ENCODE results near the gene EMC9. TPM values are rescaled to one million over a fixed set of nuclear protein-coding genes. Genes with fewer than 3 reads are reported as not detected.

EMC9 gene
- total RNA-seq, 1 donor from 2014 or later, result 18.5 TPM

GRCh38 chr14:24178399-24179178 is 37.2 kb upstream of the EMC9 start:
- H3K9me3 Mint-ChIP-seq (ENCODE audit: unreplicated experiment), result no peaks in the 10 kb centered on the region
- peaks cover 20% of the 10 kb centered on the region for H3K36me3 Mint-ChIP-seq (ENCODE audit: low read depth, unreplicated experiment)
- H3K4me1 Mint-ChIP-seq (ENCODE audit: low read depth, unreplicated experiment), result peaks cover 7% of the 10 kb centered on the region
- H3K27ac Mint-ChIP-seq (ENCODE audit: unreplicated experiment), result peak overlapping the region; percentile 34
- H3K4me3 Mint-ChIP-seq (ENCODE audit: unreplicated experiment), result no peak overlapping the region
- no peak for TF ChIP-seq EZH2 (IDR thresholded peaks at IDR 0.05; ENCODE audit: insufficient read depth, low read length)
- Histone ChIP-seq H3K4me1 (ENCODE audit: insufficient read depth, low read length) (peaks cover 5% of the 10 kb centered on the region), H3K36me3 (ENCODE audit: insufficient read depth, low read length) (peaks cover 21% of the 10 kb centered on the region), H3K4me2 (ENCODE audit: low read length) (no peak overlapping the region), H3K27me3 (ENCODE audit: insufficient read depth, low read length) (no peaks in the 10 kb centered on the region), H2AFZ (ENCODE audit: low read depth, low read length) (no peak overlapping the region), H3K9me3 (ENCODE audit: insufficient read depth, low read depth, low read length) (no peaks in the 10 kb centered on the region), H3K27ac (ENCODE audit: low read depth, low read length) (no peak overlapping the region), H3K4me3 (ENCODE audit: insufficient read depth, low read depth, low read length) (no peak overlapping the region), H3K79me2 (ENCODE audit: insufficient read depth, low read length) (no peaks in the 10 kb centered on the region), H4K20me1 (ENCODE audit: insufficient read depth, low read length) (peaks cover 35% of the 10 kb centered on the region), H3K9ac (ENCODE audit: low read length) (no peak overlapping the region)
- no peaks in the 10 kb centered on the region for H3K27me3 Mint-ChIP-seq (ENCODE audit: low read depth, unreplicated experiment)
- FAIRE-seq (no peak), DNase-seq (ENCODE audit: low read depth) (no peak)

GRCh38 chr14:24177891-24178290 is 36.5 kb upstream of the EMC9 start:
- peaks cover 5% of the 10 kb centered on the region for H3K4me1 ChIP-seq (ENCODE audit: insufficient read depth, low read length)
- peaks cover 7% of the 10 kb centered on the region for H3K4me1 Mint-ChIP-seq (ENCODE audit: low read depth, unreplicated experiment)
- H3K79me2 ChIP-seq (ENCODE audit: insufficient read depth, low read length), result no peaks in the 10 kb centered on the region
- no peak overlapping the region for H3K27ac Mint-ChIP-seq (ENCODE audit: unreplicated experiment)
- no peaks in the 10 kb centered on the region for H3K27me3 ChIP-seq (ENCODE audit: insufficient read depth, low read length)
- H3K36me3 Mint-ChIP-seq (ENCODE audit: low read depth, unreplicated experiment), result peaks cover 24% of the 10 kb centered on the region
- H3K27ac ChIP-seq (ENCODE audit: low read depth, low read length), result no peak overlapping the region
- peaks cover 35% of the 10 kb centered on the region for H4K20me1 ChIP-seq (ENCODE audit: insufficient read depth, low read length)
- no peak overlapping the region for H3K9ac ChIP-seq (ENCODE audit: low read length)
- no peaks in the 10 kb centered on the region for H3K9me3 Mint-ChIP-seq (ENCODE audit: unreplicated experiment)
- no peaks in the 10 kb centered on the region for H3K9me3 ChIP-seq (ENCODE audit: insufficient read depth, low read depth, low read length)
- DNase-seq (ENCODE audit: low read depth), result no peak
- H3K36me3 ChIP-seq (ENCODE audit: insufficient read depth, low read length), result peaks cover 18% of the 10 kb centered on the region
- no peak overlapping the region for H3K4me3 ChIP-seq (ENCODE audit: insufficient read depth, low read depth, low read length)
- no peak overlapping the region for H3K4me3 Mint-ChIP-seq (ENCODE audit: unreplicated experiment)
- TF ChIP-seq CTCF (IDR thresholded peaks at IDR 0.05; ENCODE audit: insufficient read depth, low read depth, low read length) (no peak), EZH2 (IDR thresholded peaks at IDR 0.05; ENCODE audit: insufficient read depth, low read length) (no peak)
- H2AFZ ChIP-seq (ENCODE audit: low read depth, low read length), result no peak overlapping the region
- H3K4me2 ChIP-seq (ENCODE audit: low read length), result no peak overlapping the region
- no peaks in the 10 kb centered on the region for H3K27me3 Mint-ChIP-seq (ENCODE audit: low read depth, unreplicated experiment)
- no peak for FAIRE-seq

GRCh38 chr14:24177041-24177825 is 35.8 kb upstream of the EMC9 start:
- H3K27ac ChIP-seq (ENCODE audit: low read depth, low read length), result no peak overlapping the region
- H3K4me1 ChIP-seq (ENCODE audit: insufficient read depth, low read length), result peaks cover 10% of the 10 kb centered on the region
- no peaks in the 10 kb centered on the region for H3K9me3 ChIP-seq (ENCODE audit: insufficient read depth, low read depth, low read length)
- H3K4me1 Mint-ChIP-seq (ENCODE audit: low read depth, unreplicated experiment), result peaks cover 7% of the 10 kb centered on the region
- no peak overlapping the region for H2AFZ ChIP-seq (ENCODE audit: low read depth, low read length)
- no peak overlapping the region for H3K4me3 ChIP-seq (ENCODE audit: insufficient read depth, low read depth, low read length)
- no peaks in the 10 kb centered on the region for H3K9me3 Mint-ChIP-seq (ENCODE audit: unreplicated experiment)
- H3K27me3 ChIP-seq (ENCODE audit: insufficient read depth, low read length), result no peaks in the 10 kb centered on the region
- no peak overlapping the region for H3K4me2 ChIP-seq (ENCODE audit: low read length)
- H3K4me3 Mint-ChIP-seq (ENCODE audit: unreplicated experiment), result no peak overlapping the region
- no peaks in the 10 kb centered on the region for H3K79me2 ChIP-seq (ENCODE audit: insufficient read depth, low read length)
- no peak overlapping the region for H3K9ac ChIP-seq (ENCODE audit: low read length)
- H3K27ac Mint-ChIP-seq (ENCODE audit: unreplicated experiment), result no peak overlapping the region
- no peaks in the 10 kb centered on the region for H3K27me3 Mint-ChIP-seq (ENCODE audit: low read depth, unreplicated experiment)
- DNase-seq (ENCODE audit: low read depth), result no peak
- peaks cover 26% of the 10 kb centered on the region for H3K36me3 Mint-ChIP-seq (ENCODE audit: low read depth, unreplicated experiment)
- no peak for FAIRE-seq
- no peak for TF ChIP-seq EZH2 (IDR thresholded peaks at IDR 0.05; ENCODE audit: insufficient read depth, low read length)
- no peak for TF ChIP-seq CTCF (IDR thresholded peaks at IDR 0.05; ENCODE audit: insufficient read depth, low read depth, low read length)
- H4K20me1 ChIP-seq (ENCODE audit: insufficient read depth, low read length), result peaks cover 30% of the 10 kb centered on the region
- H3K36me3 ChIP-seq (ENCODE audit: insufficient read depth, low read length), result peaks cover 18% of the 10 kb centered on the region
